ENCODE data around the gene IL21R.

Gene IL21R

DNA sequence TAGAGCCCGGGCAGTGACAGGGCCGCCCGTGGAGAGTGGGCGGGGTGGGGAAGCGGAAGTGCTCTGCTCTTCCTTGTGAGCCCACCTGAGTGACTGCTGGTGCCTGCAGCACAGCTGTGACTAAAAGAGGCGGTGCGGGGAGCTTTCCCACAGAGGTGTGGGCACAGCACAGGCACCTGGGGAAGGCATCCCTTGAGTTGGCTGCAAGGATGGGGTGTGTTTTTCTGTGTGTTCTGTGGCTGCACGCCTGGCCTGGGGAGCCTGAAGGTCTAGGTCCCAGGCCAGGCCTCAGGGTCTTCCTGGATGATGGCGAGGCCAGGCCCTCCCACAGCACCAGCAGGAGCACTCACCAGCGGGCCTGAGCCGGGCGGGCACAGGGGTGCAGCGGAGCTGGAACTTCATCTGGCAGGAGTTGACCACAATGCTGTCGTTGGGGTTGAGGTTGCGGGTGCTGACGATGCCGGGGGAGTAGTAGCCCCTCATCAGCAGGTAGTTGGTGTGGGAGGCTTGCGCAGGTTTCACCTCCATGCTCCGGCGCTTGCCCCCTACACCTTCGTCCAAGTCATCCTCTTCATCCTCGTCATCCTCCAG, 67.1 kb downstream of the IL21R start:
- DNase-seq: no peak

- DNase-seq: no peak
Observed at GRCh38 chr16:27470567-27471431, 68.8 kb downstream of the IL21R start.

DNA sequence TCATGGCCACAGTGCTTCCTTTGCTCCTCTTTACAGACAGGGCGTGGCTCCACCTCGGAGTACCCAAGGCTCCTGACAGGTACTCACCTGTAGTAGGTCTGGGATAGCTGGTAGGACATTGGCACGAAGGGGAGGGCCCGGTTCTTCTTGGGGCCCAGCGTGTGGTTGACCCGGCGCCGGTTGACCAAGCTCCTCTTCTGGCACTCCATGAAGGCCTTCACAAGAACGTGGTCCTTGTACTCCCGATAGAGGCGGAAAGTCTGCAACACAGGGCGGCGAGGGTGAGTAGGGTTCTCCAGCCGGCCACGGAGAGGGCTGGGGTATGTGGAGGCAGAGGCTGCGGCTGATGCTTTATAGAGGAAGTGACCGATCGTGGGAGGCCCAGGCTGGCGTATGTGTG, 69.7 kb downstream of the IL21R start:
- no peak for DNase-seq

DNA sequence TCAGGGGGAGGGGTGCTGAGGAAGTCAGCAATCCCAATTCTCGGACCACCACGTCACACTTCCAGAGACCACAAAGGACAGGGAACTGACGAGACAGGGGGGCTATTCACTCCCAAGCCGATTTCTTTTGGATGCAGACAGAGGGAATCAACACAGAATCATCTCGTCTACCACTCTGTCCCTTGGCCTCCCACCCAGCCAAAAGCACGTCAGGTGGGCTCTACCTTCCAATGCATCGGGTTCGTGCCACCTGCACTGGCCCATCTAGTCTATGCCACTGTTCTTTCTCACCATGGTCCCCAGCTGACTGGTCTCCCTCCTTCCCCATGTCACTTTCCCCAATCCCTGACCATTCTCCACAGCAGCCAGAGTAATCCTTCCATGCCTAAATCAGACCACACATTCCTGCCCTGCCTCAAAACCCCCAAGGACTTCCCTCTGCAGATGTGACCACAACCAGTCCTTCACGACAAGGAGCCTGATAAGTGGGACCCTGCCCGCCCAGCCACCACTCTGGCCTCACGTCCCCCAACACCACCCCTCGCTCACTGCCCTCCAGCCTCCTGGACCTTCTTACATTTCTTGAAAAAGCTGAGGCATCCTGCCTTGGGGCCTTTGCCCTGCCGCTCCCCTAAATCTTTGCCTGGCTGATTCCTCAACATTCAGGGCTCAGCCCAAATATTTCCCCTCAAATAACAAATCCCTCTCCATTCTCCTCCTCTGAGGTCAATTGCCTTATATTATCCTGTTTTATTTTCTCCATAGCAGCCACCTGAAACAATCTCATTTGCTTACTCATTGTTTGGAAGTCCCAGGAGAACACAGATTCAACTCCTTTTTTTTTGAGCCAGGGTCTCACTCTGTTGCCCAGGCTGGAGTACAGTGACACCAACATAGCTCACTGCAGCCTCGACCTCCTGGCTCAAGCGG, 70.4 kb downstream of the IL21R start:
- no peak for DNase-seq

GRCh38 chr16:27473101-27473900, 71.3 kb downstream of the IL21R start:
- no peak for DNase-seq

- DNase-seq: no peak
Observed at GRCh38 chr16:27474041-27474440, 72.1 kb downstream of the IL21R start.

- no peak for DNase-seq
Observed at GRCh38 chr16:27474921-27475320, 72.9 kb downstream of the IL21R start.

- DNase-seq: no peak
Observed at GRCh38 chr16:27475561-27475960, 73.6 kb downstream of the IL21R start.

GRCh38 chr16:27476240-27476639, 74.3 kb downstream of the IL21R start:
- no peak for DNase-seq

- DNase-seq: no peak
Observed at GRCh38 chr16:27480761-27481160, 78.8 kb downstream of the IL21R start.

GRCh38 chr16:27481282-27481934, 79.4 kb downstream of the IL21R start:
- DNase-seq: no peak

- no peak for DNase-seq
Observed at GRCh38 chr16:27482397-27483087, 80.6 kb downstream of the IL21R start.

DNA sequence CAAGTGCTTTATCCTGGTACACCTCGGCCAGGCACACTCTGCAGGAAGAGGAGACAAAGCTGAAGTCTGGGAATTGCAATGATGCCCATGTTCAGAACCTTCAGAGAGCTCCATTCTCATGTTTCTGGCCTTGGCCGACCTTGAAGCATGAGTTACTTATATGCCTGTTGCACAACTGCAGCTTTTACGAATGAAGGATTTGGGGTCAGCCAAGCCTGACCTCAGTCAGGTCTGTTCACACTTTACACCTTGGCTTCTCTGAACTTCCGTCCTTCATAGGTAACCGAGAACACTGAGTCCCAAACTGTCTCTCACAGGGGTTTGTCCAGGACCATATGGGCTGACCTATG, 81.1 kb downstream of the IL21R start:
- no peak for DNase-seq

DNA sequence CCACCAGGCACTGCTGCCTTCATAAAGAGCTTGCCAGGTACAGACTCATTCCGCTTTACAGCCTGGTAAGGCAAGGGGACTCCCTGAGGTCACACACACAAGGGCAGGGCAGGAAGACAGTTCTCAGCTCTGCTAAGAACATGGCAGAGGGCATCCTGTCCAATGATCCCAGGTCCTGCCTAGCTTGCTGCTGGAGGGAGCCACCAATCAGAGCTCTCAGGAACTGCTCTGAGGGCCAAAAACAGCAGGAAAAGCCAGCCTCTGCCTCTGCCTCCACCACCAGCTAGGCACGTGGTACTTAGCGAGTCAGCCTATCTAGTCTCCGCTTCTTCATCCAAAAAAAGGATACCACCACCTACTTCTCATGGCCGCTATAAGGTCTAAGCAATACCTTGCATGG, 81.7 kb downstream of the IL21R start:
- no peak for DNase-seq

GRCh38 chr16:27485126-27485525, 83.2 kb downstream of the IL21R start:
- no peak for DNase-seq

GRCh38 chr16:27485811-27486210, 83.8 kb downstream of the IL21R start:
- DNase-seq: no peak

GRCh38 chr16:27486344-27486743, 84.4 kb downstream of the IL21R start:
- DNase-seq: no peak

GRCh38 chr16:27486760-27487159, 84.8 kb downstream of the IL21R start:
- no peak for DNase-seq

GRCh38 chr16:27489421-27489820, 87.4 kb downstream of the IL21R start:
- no peak for DNase-seq

DNA sequence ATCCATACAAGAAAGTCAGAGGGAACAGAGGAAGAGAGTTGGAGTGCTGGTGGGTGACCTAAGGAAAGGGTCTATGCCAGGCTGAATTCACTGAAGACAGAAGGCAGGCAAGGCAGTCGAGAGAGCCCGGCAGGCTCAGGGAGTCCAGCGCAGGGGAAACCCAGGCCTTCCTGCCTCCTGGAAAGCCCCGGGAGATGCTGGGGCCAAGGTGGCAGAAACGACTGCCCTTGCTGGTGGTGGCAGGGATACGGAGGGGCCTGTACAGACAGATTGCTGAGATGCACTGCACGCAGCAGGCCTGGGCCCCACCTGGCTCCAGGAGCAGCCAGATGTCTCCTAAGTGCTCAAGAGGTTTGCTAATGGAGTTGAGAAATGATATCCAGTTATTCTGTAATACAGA, 87.9 kb downstream of the IL21R start:
- no peak for DNase-seq

DNA sequence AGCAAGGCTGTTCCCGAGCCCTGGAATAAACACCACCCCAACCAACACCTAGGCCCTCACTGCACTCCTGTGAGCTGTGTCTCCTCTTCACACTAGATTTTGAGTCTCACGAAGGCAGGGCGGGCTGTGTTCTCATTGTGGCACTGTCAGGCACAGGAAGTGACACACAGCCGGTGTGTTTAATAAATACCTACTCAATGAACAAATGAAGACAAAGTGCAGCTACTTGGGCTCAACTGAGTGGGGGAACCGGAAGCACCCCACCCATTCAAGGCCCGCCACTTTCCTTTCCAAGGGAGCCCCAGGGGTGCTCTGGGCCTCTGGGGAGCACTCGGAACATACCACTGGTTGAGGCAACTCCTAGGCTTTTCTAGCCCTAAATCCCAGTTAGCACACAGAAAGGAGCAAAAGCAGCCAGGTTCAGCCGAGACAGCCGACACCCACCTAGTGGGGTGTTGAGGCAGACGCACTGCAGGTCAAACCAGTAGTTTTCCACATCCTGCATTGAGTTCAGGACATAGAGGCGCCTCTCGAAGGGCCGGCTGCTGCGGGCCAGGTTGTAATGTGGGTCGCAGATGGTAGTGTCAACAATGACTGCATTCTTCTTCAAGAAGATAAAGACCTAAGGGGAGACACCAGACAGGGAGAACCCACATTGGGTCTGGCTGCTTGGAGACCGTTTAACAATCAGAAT, 90.1 kb downstream of the IL21R start:
- DNase-seq: no peak
